HTERT RPE-1 (cell line): Measurements from ENCODE around the gene JAZF1.
"Not testable (repeated sequence)": the region's sequence is repeated elsewhere in the genome, so short reads cannot be mapped to it uniquely, and the experiment has no call there.

Experiments used
- in situ Hi-C: fragments of 300-500 bp; cut with MboI; formaldehyde crosslinking; loops from 4 replicates; pipeline ENCODE4 v1.14.3; 2020; ENCODE audit warnings: low sequenced_read_pairs

Gene JAZF1

DNA sequence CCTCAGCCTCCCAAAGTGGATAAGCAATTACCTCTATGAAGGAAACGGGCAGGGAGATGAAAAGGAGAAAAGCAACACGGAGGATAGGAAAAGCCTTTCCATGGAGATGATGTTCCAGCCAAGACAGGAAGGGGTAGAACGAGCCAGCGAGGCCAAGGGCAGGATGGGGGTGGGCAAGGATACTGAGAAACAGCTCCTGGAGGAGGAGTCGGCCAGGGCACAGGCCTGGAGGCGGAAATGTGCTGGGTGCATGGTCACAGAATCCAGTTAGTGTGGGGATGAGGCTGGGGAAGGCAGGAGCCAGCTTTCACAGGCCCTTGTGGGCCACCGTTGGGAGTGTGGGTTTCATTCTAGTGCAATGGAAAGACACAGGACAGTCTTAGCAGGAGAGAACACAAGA is 162.6 kb downstream of the JAZF1 start:
- in situ Hi-C loops: no loop called here

GRCh38 chr7:28017372-28017771 is 163.2 kb downstream of the JAZF1 start:
- in situ Hi-C loops: no loop called here

DNA sequence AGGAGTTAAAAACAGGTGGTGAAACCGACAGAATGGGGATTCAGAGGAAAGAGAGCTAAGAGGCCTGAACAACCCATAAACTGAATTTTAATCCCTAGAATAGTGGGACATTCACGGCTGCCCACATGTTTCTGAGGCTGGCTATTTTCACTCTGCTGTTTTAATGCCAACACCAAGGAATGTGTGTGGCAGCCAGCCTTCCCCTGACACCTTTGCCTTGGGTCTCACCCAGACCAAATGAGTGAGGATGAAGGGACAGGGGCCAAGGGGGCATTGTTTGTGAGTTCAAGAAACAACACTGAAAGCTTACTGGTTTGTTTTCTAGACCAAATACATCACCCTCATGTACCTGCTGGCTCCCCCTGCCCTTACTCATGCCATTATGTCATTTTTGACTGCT is 164.3 kb downstream of the JAZF1 start:
- in situ Hi-C loops: no loop called here

GRCh38 chr7:28015169-28015568 is 165.4 kb downstream of the JAZF1 start:
- in situ Hi-C loops: no loop called here

DNA sequence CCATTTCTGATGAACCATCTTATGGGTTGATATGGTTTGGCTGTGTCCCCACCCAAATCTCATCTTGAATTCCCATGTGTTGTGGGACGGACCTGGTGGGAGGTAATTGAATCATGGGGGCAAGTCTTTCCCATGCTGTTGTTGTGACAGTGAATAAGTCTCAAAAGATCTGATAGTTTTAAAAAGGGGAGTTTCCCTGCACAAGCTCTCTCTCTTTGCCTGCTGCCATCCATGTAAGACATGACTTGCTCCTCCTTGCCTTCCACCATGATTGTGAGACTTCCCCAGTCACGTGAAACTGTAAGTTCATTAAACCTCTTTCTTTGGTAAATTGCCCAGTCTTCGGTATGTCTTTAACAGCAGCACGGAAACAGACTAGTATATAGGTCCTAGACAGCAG is 166.3 kb downstream of the JAZF1 start:
- in situ Hi-C loops: not testable (repeated sequence)

DNA sequence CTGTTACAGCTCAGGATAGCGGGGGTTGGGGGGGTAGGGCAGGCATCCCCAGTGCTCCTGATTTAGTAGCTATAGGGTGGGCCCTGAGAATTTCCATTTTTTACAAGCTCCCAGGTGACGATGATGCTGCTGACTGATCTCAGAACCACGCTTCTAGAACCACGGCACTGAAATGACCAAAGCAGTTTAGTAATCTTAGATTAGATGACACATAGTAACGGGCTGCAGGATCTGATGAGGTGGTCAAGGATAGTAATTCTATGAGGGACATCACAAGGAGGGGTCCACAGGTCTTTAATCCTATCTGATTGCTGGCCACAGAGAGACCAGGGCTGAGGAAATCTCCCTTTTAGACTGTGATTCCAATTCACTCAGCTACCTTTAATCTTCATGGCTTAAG is 167.2 kb downstream of the JAZF1 start:
- in situ Hi-C loops: no loop called here

DNA sequence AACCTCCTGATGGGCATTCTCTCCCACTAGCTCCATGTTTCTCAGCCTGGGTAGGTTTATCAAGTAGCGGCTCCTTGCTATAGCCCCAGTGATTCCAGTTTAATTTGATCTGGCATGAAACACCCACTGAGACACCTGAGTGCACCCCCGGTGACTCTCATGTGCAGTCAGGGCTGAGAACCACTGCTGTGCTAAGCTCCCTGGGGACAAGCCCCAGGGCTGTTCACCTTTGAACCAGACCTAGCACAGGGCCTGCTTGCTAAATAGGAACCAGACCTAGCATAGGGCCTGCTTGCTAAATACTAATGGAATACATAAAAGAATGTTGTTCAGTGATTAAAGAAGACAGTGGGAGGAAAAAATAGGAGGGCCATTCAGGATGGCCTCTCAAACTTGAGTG is 167.6 kb downstream of the JAZF1 start:
- in situ Hi-C loops: no loop called here

GRCh38 chr7:28008911-28009310 is 171.7 kb downstream of the JAZF1 start:
- in situ Hi-C loops: no loop called here

GRCh38 chr7:28008171-28008570 is 172.4 kb downstream of the JAZF1 start:
- in situ Hi-C loops: no loop called here

GRCh38 chr7:28006491-28006890 is 174.1 kb downstream of the JAZF1 start:
- in situ Hi-C loops: no loop called here

- in situ Hi-C loops: no loop called here
Observed at GRCh38 chr7:28005847-28006231, 174.8 kb downstream of the JAZF1 start.

GRCh38 chr7:28005075-28005846 is 175.3 kb downstream of the JAZF1 start:
- in situ Hi-C loops: no loop called here

- in situ Hi-C loops: no loop called here
Observed at GRCh38 chr7:28003408-28003807, 177.2 kb downstream of the JAZF1 start.

- in situ Hi-C loops: no loop called here
Observed at GRCh38 chr7:28002638-28003037, 178.0 kb downstream of the JAZF1 start.

GRCh38 chr7:28001896-28002295 is 178.7 kb downstream of the JAZF1 start:
- in situ Hi-C loops: no loop called here

GRCh38 chr7:27999829-28000228 is 180.8 kb downstream of the JAZF1 start:
- in situ Hi-C loops: no loop called here

DNA sequence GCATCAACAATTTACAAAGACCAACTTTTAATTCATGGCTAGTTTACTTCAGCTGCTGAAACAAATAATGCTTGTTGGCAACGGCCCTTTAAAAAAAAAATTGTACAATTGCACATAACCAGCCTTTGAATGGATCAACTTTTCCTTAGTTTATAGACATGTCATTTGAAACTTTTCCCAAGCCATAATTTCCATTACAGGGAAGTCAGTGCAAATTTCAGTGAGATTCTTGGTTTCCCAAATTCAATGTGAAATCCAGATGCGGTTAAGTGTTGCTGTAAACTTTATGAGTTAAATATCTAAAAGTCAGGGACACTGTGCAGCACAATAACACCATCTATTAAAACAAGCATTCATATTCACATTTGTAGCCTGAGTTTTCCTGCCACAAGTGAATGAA is 182.2 kb downstream of the JAZF1 start:
- in situ Hi-C loops: no loop called here

GRCh38 chr7:27997188-27997707 is 183.3 kb downstream of the JAZF1 start:
- in situ Hi-C loops: no loop called here

DNA sequence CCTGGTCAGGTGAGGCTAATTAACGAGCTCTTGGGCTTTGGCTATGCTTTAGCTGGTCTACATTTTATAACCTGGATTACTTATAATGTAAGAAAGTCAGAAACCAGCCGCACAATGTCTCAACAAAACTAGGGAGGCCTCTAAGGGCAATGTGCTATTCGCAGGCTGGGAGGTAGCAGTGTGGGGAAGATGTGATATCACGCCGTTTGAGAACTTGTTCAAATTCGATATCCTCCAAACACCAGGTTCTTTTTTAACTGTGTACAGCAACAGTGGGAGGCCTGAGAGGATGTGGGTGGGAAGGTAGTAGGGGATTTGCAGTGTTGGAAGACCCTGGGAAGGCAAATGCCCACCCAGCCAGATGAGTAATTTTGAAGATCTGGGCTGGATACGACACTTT is 184.5 kb downstream of the JAZF1 start:
- in situ Hi-C loops: no loop called here

DNA sequence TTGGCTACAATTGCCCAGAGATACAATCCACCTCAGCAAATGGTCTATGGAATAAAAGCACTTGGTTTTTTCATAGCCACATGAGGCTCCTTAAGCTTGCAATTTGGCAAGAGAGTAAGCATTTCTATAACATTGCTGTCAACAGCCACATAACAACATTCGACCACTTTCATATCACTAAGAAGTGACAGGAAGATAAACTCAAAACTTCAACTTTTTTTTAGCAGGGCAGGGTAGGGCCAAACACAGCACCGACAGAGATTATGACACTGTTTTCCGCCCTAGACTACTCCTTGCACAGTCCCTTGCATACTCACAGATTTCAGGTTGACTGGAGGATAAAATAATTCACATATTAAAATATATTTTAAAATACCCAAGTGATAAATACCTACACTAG is 185.4 kb downstream of the JAZF1 start:
- in situ Hi-C loops: no loop called here

GRCh38 chr7:27994639-27995038 is 186.0 kb downstream of the JAZF1 start:
- in situ Hi-C loops: no loop called here

DNA sequence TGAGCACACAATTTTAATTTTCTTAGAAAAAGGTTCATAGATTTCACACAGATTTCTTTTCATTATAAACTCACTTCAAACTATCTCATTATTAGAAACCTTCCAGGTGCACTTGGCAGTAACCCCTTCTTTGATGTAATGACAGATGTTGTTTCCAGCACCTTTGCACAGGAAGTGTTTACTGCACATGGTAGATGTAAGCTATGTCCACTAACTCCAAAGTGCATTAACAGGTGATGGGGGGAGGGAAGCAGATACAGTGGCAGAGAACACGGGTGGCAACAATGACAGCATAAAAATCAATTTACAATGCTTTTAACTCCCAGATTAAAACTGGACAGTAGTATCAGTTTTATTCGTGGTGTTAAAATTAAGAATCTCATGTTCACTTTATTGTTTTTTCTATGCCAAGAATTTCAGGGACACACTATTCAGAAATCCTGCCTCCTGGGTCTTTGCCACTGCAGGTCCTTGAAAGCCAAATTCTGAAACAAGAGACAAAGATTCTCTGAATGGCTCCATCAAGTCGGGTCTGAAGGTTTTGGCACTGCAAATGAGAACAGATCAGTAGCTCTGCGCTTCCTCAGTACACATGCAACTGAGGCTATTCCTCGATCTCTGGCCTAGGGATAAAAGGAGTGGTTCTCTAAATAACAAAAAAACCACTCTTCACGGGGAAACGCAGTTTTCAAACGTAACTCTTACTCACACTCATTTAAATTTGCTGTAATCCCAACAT is 187.7 kb downstream of the JAZF1 start:
- in situ Hi-C loops: no loop called here
